DOHH2 (cell line): ENCODE results near the gene STRA6.

Source experiments
- H3F3A ChIP-seq: fragments of 200-600 bp; sonication (generic), shearing (Covaris generic); 2 replicates; pipeline ENCODE4 v1.6.0; 2016; ENCODE audit warnings: antibody characterized with exemption, mild to moderate bottlenecking; ENCODE audit not compliant: control insufficient read depth, insufficient read depth
- H3K27ac ChIP-seq: fragments of 200-600 bp; sonication (generic); 2 replicates; pipeline ENCODE4 v1.5.1; 2014; ENCODE audit warnings: low read depth, mild to moderate bottlenecking, low read length, moderate library complexity
- H3K27me3 ChIP-seq: fragments of 200-600 bp; sonication (generic); 2 replicates; pipeline ENCODE4 v1.6.1; 2014; ENCODE audit warnings: mild to moderate bottlenecking, low read length, mixed read lengths; ENCODE audit not compliant: control insufficient read depth
- H3K36me3 ChIP-seq: fragments of 200-600 bp; sonication (generic); 2 replicates; pipeline ENCODE4 v1.6.1; 2014; ENCODE audit warnings: mild to moderate bottlenecking, low read length, moderate library complexity, mixed read lengths; ENCODE audit not compliant: control insufficient read depth
- H3K4me1 ChIP-seq: fragments of 200-600 bp; sonication (generic); 2 replicates; pipeline ENCODE4 v1.6.1; 2014; ENCODE audit warnings: mild to moderate bottlenecking, low read length, mixed read lengths; ENCODE audit not compliant: control insufficient read depth
- H3K4me2 ChIP-seq: fragments of 200-600 bp; sonication (generic); 2 replicates; pipeline ENCODE4 v1.6.0; 2014; ENCODE audit warnings: mild to moderate bottlenecking, low read length, moderate library complexity
- H3K4me3 ChIP-seq: fragments of 200-600 bp; sonication (generic); 2 replicates; pipeline ENCODE4 v1.5.1; 2014; ENCODE audit warnings: mild to moderate bottlenecking, low read length, mixed read lengths
- H3K79me2 ChIP-seq: fragments of 200-600 bp; sonication (generic); 2 replicates; pipeline ENCODE4 v1.6.1; 2014; ENCODE audit warnings: mild to moderate bottlenecking, low read length, mixed read lengths; ENCODE audit not compliant: control insufficient read depth
- H3K9me2 ChIP-seq: fragments of 200-600 bp; sonication (generic); replicated peaks from 2 replicates; pipeline ENCODE4 v1.6.1; 2014; ENCODE audit warnings: mild to moderate bottlenecking, low read length, mixed read lengths; ENCODE audit not compliant: control insufficient read depth
- H3K9me3 ChIP-seq: fragments of 200-600 bp; sonication (generic); 2 replicates; pipeline ENCODE4 v1.6.1; 2014; ENCODE audit warnings: antibody characterized with exemption, low read length, mixed read lengths; ENCODE audit not compliant: control insufficient read depth, insufficient read depth
- H4K20me1 ChIP-seq: fragments of 200-600 bp; sonication (generic); 2 replicates; pipeline ENCODE4 v1.6.0; 2014; ENCODE audit warnings: low read depth, mild to moderate bottlenecking, antibody characterized with exemption, low read length, moderate library complexity; ENCODE audit not compliant: control insufficient read depth, insufficient read depth
- EZH2phosphoT487 ChIP-seq: fragments of 200-600 bp; sonication (generic); IDR thresholded peaks from 2 replicates; pipeline ENCODE4 v1.6.1; 2017; ENCODE audit warnings: borderline replicate concordance, mild to moderate bottlenecking, antibody characterized with exemption, low read length, moderate library complexity, mixed read lengths
- TF ChIP-seq, protein P1 (sequence below): fragments of 200-600 bp; sonication (generic); IDR thresholded peaks from one replicate; pipeline ENCODE4 v1.5.1; 2014; ENCODE audit warnings: antibody characterized with exemption, mild to moderate bottlenecking, low read depth, low read length; ENCODE audit not compliant: poor library complexity, severe bottlenecking

The STRA6 gene

DNA sequence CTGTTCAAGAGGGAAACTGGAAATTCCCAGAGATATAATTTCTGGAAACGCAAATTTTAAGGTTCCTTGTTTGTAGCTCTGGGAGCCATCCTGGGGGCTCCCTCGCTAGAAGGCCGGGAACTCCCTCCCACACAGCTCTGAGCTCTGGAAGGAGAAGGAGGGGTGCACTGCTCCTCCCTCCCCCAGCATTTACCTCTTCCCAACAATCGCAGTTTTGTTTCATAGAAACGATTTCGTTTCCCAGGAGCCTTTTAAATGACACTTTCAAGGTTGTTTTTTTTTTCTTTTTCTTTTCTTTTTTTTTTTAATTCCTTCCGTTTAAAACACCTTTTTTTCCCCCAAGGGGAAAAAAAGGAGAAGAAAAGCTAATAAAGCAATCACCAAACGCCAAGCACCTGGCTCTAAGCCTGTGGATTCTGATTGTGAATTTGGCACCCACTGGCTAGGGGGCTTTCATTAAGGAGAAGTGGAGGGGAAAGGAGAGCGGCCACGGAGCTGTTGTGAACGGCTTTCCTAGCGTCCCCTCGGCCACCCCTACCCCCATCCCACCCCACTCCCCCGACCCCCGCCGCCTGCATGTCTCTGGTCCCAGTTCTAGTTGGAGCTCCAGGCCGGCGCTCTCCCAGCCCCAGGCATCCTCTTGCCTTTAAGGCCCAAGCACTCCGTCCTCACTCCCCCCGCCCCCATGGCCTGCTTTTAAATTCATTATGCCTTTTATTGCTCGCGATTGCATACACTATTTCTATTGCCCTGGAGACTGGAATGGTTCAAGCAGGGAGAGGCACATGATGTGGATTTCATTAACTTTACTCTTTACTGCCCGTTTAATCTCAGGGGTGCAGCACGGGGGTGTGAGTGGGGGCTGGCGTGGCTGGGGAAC is 19.9 kb upstream of the STRA6 start:
- Histone ChIP-seq H3K27me3 (0 out of 2 replicates have a peak, but pooled peaks cover 5% of the 10 kb centered on the region), H3F3A (no peaks in the 10 kb centered on the region), H3K9me3 (no peaks in the 10 kb centered on the region), H3K79me2 (no peaks in the 10 kb centered on the region), H4K20me1 (no peaks in the 10 kb centered on the region), H3K4me3 (no peak overlapping the region), H3K9me2 (no peaks in the 10 kb centered on the region), H3K4me2 (no peak overlapping the region), H3K27ac (no peak overlapping the region), H3K36me3 (no peaks in the 10 kb centered on the region), H3K4me1 (no peaks in the 10 kb centered on the region)
- TF ChIP-seq, protein P1, sequence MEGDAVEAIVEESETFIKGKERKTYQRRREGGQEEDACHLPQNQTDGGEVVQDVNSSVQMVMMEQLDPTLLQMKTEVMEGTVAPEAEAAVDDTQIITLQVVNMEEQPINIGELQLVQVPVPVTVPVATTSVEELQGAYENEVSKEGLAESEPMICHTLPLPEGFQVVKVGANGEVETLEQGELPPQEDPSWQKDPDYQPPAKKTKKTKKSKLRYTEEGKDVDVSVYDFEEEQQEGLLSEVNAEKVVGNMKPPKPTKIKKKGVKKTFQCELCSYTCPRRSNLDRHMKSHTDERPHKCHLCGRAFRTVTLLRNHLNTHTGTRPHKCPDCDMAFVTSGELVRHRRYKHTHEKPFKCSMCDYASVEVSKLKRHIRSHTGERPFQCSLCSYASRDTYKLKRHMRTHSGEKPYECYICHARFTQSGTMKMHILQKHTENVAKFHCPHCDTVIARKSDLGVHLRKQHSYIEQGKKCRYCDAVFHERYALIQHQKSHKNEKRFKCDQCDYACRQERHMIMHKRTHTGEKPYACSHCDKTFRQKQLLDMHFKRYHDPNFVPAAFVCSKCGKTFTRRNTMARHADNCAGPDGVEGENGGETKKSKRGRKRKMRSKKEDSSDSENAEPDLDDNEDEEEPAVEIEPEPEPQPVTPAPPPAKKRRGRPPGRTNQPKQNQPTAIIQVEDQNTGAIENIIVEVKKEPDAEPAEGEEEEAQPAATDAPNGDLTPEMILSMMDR = no peak
- no peak for TF ChIP-seq EZH2phosphoT487

DNA sequence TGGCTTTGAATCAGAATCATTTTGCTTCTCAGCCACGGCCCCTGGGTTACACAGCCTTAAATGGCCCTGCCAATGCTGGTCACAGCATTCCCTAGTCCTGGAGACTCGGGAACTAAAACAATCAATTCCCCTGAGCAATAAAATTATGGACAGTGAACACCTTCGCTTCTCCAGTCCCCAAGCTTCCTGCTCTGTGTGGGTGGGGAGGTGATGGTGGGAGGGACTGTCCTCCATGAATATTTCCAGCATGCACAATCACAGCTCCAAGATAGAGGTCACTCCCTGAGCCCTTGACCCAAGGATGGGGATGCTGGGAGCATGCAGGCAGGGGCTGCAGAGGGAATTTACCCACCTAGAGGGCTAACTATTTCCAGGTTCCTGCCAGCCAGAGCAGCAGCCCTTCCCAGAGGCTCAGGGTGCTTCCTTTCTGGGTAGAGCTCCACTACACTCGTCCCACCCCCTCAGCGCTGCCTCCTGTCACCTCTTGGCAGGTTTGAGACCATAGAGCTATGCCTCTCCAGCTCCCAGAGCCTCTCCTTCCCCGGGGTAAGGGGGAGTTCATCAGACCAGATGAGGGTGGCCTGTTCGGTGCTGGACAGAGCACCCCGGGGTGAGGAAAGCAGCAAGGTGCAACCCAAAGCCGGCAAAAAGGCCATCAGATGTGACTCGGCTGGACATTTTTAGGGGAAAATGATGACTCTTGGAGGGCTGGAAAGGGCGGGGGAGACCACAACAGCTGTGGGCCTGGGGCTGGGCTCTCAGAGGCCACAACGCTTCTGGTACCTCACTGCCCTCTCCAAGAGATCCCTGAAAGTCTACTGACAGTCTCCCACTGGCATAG is 19.0 kb upstream of the STRA6 start:
- H3K4me3 ChIP-seq = no peak overlapping the region
- H3K79me2 ChIP-seq = no peaks in the 10 kb centered on the region
- no peaks in the 10 kb centered on the region for H4K20me1 ChIP-seq
- H3K4me1 ChIP-seq = no peaks in the 10 kb centered on the region
- H3F3A ChIP-seq = no peaks in the 10 kb centered on the region
- no peak overlapping the region for H3K4me2 ChIP-seq
- no peak overlapping the region for H3K27ac ChIP-seq
- TF ChIP-seq EZH2phosphoT487 = no peak
- TF ChIP-seq, protein P1 = no peak
- no peaks in the 10 kb centered on the region for H3K9me3 ChIP-seq
- 0 out of 2 replicates have a peak, but pooled peaks cover 5% of the 10 kb centered on the region for H3K27me3 ChIP-seq
- no peaks in the 10 kb centered on the region for H3K36me3 ChIP-seq
- no peaks in the 10 kb centered on the region for H3K9me2 ChIP-seq

DNA sequence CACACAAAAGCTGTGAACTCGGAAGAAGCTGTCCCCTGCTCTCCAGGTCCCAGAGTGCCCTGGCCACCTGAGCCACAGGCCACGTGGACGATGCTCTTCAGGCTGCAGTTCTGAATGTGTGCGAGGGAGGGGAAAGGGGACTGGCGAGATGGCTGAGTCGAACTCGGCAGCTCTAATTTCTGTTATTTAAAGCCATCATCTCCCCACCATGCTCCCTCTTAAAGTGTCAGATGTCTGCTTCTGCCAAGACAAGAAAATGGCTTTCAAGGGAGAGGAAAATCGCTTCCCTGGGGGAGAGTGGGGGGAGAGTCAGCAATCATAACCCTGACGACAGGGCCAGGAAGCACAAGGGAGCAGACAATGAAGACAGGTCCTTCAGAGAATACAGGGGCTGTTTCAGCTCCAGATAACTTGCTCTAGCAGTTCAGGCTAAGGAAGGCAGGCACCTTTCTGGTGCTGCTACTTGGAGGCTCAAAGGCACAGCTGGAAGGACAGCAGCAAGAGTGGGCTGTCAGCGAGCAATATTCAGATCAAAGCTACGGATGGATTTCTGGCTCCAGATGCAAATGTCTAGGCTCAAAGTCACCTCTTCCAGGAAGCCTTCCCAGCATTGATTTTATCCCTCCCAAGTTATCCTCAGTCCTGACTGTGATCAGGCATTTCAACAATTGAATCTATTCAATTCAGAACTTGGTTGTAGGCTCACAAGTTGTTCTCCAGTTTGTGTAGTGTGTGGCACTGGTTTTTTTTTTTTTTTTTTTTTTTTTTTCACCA is 18.1 kb upstream of the STRA6 start:
- Histone ChIP-seq H3K4me2 (no peak overlapping the region), H3F3A (no peaks in the 10 kb centered on the region), H3K36me3 (no peaks in the 10 kb centered on the region), H3K4me1 (no peaks in the 10 kb centered on the region), H3K27me3 (0 out of 2 replicates have a peak, but pooled peaks cover 5% of the 10 kb centered on the region), H3K9me2 (no peaks in the 10 kb centered on the region), H3K9me3 (no peaks in the 10 kb centered on the region), H4K20me1 (no peaks in the 10 kb centered on the region), H3K4me3 (no peak overlapping the region), H3K27ac (no peak overlapping the region), H3K79me2 (no peaks in the 10 kb centered on the region)
- no peak for TF ChIP-seq EZH2phosphoT487
- TF ChIP-seq, protein P1 = no peak
